ENCODE measurements around the gene FSCN2. TPM values are rescaled to one million over a fixed set of nuclear protein-coding genes. Genes with fewer than 3 reads are reported as not detected.
A peak's percentile ranks its signal among the peaks of the same experiment; 100 is the strongest.

The FSCN2 gene
- total RNA-seq, 1 donor from 2014 or later = 5.6 TPM

DNA sequence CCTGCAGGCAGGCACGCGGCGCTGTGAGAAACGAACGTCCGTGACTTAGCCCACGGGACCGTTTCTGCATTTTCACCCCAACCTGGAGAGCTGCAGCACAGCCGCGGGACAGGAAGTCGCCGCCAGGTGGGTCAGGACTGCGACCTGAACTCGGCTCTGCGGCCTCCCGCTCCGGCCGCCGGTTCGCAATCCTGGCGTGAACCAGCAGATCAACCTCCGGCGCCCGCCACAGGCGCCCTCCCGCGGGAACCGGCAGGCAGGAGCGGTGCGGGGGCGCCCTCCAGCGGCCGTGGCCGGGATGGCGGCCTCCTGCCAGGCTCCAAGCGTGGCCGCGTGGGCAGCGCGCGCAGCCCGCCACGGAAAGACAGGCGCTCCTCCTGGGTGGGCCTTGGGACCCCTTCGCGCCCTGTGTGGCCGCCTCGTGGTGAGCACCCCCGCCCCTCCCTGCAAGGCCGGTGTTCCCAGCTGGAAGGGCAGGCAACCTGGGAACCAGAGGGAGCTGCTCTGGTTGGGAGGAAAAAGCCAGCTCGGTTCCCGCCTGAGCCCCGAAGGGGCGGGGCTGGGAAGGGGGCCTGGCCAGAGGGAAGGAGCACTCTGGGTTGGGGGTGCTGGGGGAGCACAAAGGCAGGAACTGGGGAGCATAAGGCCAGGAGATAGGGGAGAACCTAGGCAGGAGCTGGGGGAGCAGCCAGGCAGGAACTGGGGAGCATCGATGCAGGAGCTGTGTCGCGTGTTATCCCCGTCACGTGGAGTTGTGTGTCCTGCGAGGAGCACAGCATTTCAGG, 43.8 kb upstream of the FSCN2 start:
- Mint-ChIP-seq H3K36me3 (ENCODE audit: low read depth, unreplicated experiment) (no peaks in the 10 kb centered on the region), H3K4me1 (ENCODE audit: low read depth, unreplicated experiment) (peaks cover 5% of the 10 kb centered on the region), H3K27me3 (ENCODE audit: low read depth, unreplicated experiment) (peaks cover 30% of the 10 kb centered on the region), H3K4me3 (ENCODE audit: unreplicated experiment) (no peak overlapping the region), H3K27ac (ENCODE audit: unreplicated experiment) (no peak overlapping the region), H3K9me3 (ENCODE audit: unreplicated experiment) (no peaks in the 10 kb centered on the region)
- no peaks in the 10 kb centered on the region for H3K27me3 ChIP-seq (ENCODE audit: insufficient read depth, low read length)
- H3K4me3 ChIP-seq (ENCODE audit: insufficient read depth, low read depth, low read length) = peak overlapping the region; percentile 29
- DNase-seq (ENCODE audit: low read depth) = peak; percentile 38
- peak overlapping the region; percentile 83 for H3K4me2 ChIP-seq (ENCODE audit: low read length)
- H2AFZ ChIP-seq (ENCODE audit: low read depth, low read length) = peak overlapping the region; percentile 85
- H4K20me1 ChIP-seq (ENCODE audit: insufficient read depth, low read length) = no peaks in the 10 kb centered on the region
- no peak for FAIRE-seq
- no peaks in the 10 kb centered on the region for H3K36me3 ChIP-seq (ENCODE audit: insufficient read depth, low read length)
- no peak overlapping the region for H3K27ac ChIP-seq (ENCODE audit: low read depth, low read length)
- H3K4me1 ChIP-seq (ENCODE audit: insufficient read depth, low read length) = peaks cover 17% of the 10 kb centered on the region
- no peaks in the 10 kb centered on the region for H3K9me3 ChIP-seq (ENCODE audit: insufficient read depth, low read depth, low read length)
- peak overlapping the region; percentile 28 for H3K9ac ChIP-seq (ENCODE audit: low read length)
- TF ChIP-seq CTCF (IDR thresholded peaks at IDR 0.05; ENCODE audit: insufficient read depth, low read depth, low read length) (peak; percentile 57), EZH2 (IDR thresholded peaks at IDR 0.05; ENCODE audit: insufficient read depth, low read length) (no peak)
- H3K79me2 ChIP-seq (ENCODE audit: insufficient read depth, low read length) = no peaks in the 10 kb centered on the region

DNA sequence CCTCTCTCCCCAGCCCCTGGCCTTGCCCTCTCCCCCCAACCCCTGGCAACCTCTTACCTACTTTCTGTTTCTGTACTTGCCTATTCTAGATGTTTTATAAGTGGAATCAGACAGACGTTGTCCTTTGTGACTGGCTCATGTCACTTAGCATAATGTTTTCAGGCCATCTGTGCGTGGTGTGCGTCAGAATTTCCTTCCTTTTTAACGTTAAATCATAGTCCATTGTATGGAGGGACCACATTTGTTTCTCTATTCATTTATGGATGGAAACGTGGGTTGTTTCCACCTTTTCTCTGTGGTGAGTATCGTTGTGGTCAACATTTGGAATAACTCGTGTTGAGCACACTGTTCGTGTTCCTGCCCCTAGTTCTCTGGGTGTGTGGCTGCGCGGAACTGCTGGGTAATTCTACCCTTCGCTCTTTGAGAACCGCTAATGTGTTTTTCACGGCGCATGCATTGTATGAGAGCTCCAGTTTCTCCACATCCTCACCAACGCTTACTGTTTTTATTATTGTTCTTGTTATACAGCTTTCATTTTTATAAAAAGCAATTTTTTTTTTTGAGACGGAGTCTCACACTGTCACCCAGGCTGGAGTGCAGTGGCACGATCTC, 41.9 kb upstream of the FSCN2 start:
- no peaks in the 10 kb centered on the region for H3K79me2 ChIP-seq (ENCODE audit: insufficient read depth, low read length)
- no peaks in the 10 kb centered on the region for H3K9me3 ChIP-seq (ENCODE audit: insufficient read depth, low read depth, low read length)
- peaks cover 10% of the 10 kb centered on the region for H3K4me1 ChIP-seq (ENCODE audit: insufficient read depth, low read length)
- no peak overlapping the region for H3K27ac ChIP-seq (ENCODE audit: low read depth, low read length)
- FAIRE-seq (no peak), DNase-seq (ENCODE audit: low read depth) (no peak)
- peaks cover 3% of the 10 kb centered on the region for H3K27me3 ChIP-seq (ENCODE audit: insufficient read depth, low read length)
- H3K4me3 ChIP-seq (ENCODE audit: insufficient read depth, low read depth, low read length) = no peak overlapping the region
- Mint-ChIP-seq H3K27me3 (ENCODE audit: low read depth, unreplicated experiment) (peaks cover 28% of the 10 kb centered on the region), H3K4me1 (ENCODE audit: low read depth, unreplicated experiment) (peaks cover 5% of the 10 kb centered on the region), H3K27ac (ENCODE audit: unreplicated experiment) (no peak overlapping the region), H3K4me3 (ENCODE audit: unreplicated experiment) (peak overlapping the region; percentile 60), H3K36me3 (ENCODE audit: low read depth, unreplicated experiment) (no peaks in the 10 kb centered on the region), H3K9me3 (ENCODE audit: unreplicated experiment) (no peaks in the 10 kb centered on the region)
- no peak for TF ChIP-seq EZH2 (IDR thresholded peaks at IDR 0.05; ENCODE audit: insufficient read depth, low read length)
- no peak for TF ChIP-seq CTCF (IDR thresholded peaks at IDR 0.05; ENCODE audit: insufficient read depth, low read depth, low read length)
- H4K20me1 ChIP-seq (ENCODE audit: insufficient read depth, low read length) = no peaks in the 10 kb centered on the region
- no peak overlapping the region for H3K9ac ChIP-seq (ENCODE audit: low read length)
- H2AFZ ChIP-seq (ENCODE audit: low read depth, low read length) = no peak overlapping the region
- no peak overlapping the region for H3K4me2 ChIP-seq (ENCODE audit: low read length)
- H3K36me3 ChIP-seq (ENCODE audit: insufficient read depth, low read length) = no peaks in the 10 kb centered on the region

DNA sequence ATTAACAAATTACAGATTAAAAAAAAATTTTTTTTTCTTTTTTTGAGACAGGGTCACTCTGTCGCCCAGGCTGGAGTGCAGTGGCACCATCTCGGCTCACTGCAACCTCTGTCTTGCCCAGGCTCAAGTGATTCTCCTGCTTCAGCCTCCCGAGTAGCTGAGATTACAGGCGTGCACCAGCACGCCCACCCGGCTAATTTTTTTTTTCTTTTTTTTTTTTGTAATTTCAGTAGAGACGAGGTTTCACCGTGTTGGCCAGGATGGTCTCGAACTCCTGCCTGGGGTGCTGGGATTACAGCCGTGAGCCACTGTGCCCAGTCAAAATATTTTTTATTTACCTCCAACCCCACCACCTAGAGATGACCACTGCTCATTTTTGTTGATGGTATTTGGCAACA, 41.1 kb upstream of the FSCN2 start:
- Histone ChIP-seq H3K9me3 (ENCODE audit: insufficient read depth, low read depth, low read length) (no peaks in the 10 kb centered on the region), H3K27ac (ENCODE audit: low read depth, low read length) (no peak overlapping the region), H3K79me2 (ENCODE audit: insufficient read depth, low read length) (no peaks in the 10 kb centered on the region), H3K27me3 (ENCODE audit: insufficient read depth, low read length) (peaks cover 7% of the 10 kb centered on the region), H4K20me1 (ENCODE audit: insufficient read depth, low read length) (no peaks in the 10 kb centered on the region), H3K4me1 (ENCODE audit: insufficient read depth, low read length) (peaks cover 10% of the 10 kb centered on the region), H3K36me3 (ENCODE audit: insufficient read depth, low read length) (no peaks in the 10 kb centered on the region), H3K9ac (ENCODE audit: low read length) (no peak overlapping the region), H3K4me3 (ENCODE audit: insufficient read depth, low read depth, low read length) (no peak overlapping the region), H2AFZ (ENCODE audit: low read depth, low read length) (no peak overlapping the region), H3K4me2 (ENCODE audit: low read length) (no peak overlapping the region)
- H3K4me1 Mint-ChIP-seq (ENCODE audit: low read depth, unreplicated experiment) = peaks cover 5% of the 10 kb centered on the region
- TF ChIP-seq CTCF (IDR thresholded peaks at IDR 0.05; ENCODE audit: insufficient read depth, low read depth, low read length) = no peak
- TF ChIP-seq EZH2 (IDR thresholded peaks at IDR 0.05; ENCODE audit: insufficient read depth, low read length) = no peak
- FAIRE-seq = no peak
- peaks cover 26% of the 10 kb centered on the region for H3K27me3 Mint-ChIP-seq (ENCODE audit: low read depth, unreplicated experiment)
- no peak for DNase-seq (ENCODE audit: low read depth)
- H3K9me3 Mint-ChIP-seq (ENCODE audit: unreplicated experiment) = no peaks in the 10 kb centered on the region
- H3K27ac Mint-ChIP-seq (ENCODE audit: unreplicated experiment) = no peak overlapping the region
- H3K4me3 Mint-ChIP-seq (ENCODE audit: unreplicated experiment) = no peak overlapping the region
- no peaks in the 10 kb centered on the region for H3K36me3 Mint-ChIP-seq (ENCODE audit: low read depth, unreplicated experiment)

Data from astrocyte (in vitro differentiated cells and primary cell).